Endodermal cell (in vitro differentiated cells): ENCODE data around the gene EPG5. TPM values are rescaled to one million over a fixed set of nuclear protein-coding genes. Genes with fewer than 3 reads are reported as not detected.

Source experiments
- DNase-seq: peaks from one replicate; pipeline ENCODE4 v3.0.0-alpha.2; 2017
- H3K27ac ChIP-seq: 2 replicates; pipeline ENCODE4 v1.5.1; 2013; ENCODE audit warnings: mild to moderate bottlenecking, low read depth, low read length, moderate library complexity
- H3K27me3 ChIP-seq: 2 replicates; pipeline ENCODE4 v1.6.1; 2013; ENCODE audit warnings: mild to moderate bottlenecking, low read length, moderate library complexity; ENCODE audit not compliant: insufficient read depth, control insufficient read depth, poor library complexity, severe bottlenecking
- H3K36me3 ChIP-seq: 2 replicates; pipeline ENCODE4 v1.7.0; 2013; ENCODE audit warnings: mild to moderate bottlenecking, low read length, moderate library complexity; ENCODE audit not compliant: control insufficient read depth, insufficient read depth
- H3K4me1 ChIP-seq: one replicate; pipeline ENCODE4 v1.7.0; 2013; ENCODE audit warnings: low read length; ENCODE audit not compliant: control insufficient read depth, insufficient read depth
- H3K4me3 ChIP-seq: 2 replicates; pipeline ENCODE4 v1.5.1; 2013; ENCODE audit warnings: mild to moderate bottlenecking, low read length, moderate library complexity
- H3K9ac ChIP-seq: 2 replicates; pipeline ENCODE4 v1.6.1; 2013; ENCODE audit warnings: mild to moderate bottlenecking, low read length, moderate library complexity; ENCODE audit not compliant: poor library complexity, severe bottlenecking; ENCODE audit errors: extremely low read depth
- H3K9me3 ChIP-seq: 2 replicates; pipeline ENCODE4 v1.6.1; 2013; ENCODE audit warnings: mild to moderate bottlenecking, low read length, moderate library complexity; ENCODE audit not compliant: control insufficient read depth
- H3K27ac Mint-ChIP-seq: 2 replicates; pipeline ENCODE4 v1.8.0; 2020; ENCODE audit warnings: mixed read lengths
- H3K27me3 Mint-ChIP-seq: 2 replicates; pipeline ENCODE4 v1.8.0; 2021; ENCODE audit warnings: mild to moderate bottlenecking, mixed read lengths; ENCODE audit not compliant: insufficient read depth
- H3K36me3 Mint-ChIP-seq: 2 replicates; pipeline ENCODE4 v1.8.0; 2020; ENCODE audit warnings: low read depth, mixed read lengths
- H3K4me1 Mint-ChIP-seq: 2 replicates; pipeline ENCODE4 v1.8.0; 2020; ENCODE audit warnings: mixed read lengths
- H3K4me3 Mint-ChIP-seq: 2 replicates; pipeline ENCODE4 v1.8.0; 2020; ENCODE audit warnings: mild to moderate bottlenecking, moderate library complexity, mixed read lengths
- H3K9me3 Mint-ChIP-seq: 2 replicates; pipeline ENCODE4 v1.8.0; 2020; ENCODE audit warnings: mild to moderate bottlenecking, mixed read lengths
- WGBS, 2 experiments: methylation state at CpG; one replicate each; pipeline versions ENCODE4 v1.1.5 to v1.1.7; 2013; ENCODE audit warnings: missing lambda C conversion rate in 2 of 2, mixed read lengths in 1 of 2; ENCODE audit not compliant: insufficient coverage in 1 of 2, insufficient read length in 1 of 2; 5-methylcytosine and 5-hydroxymethylcytosine counted together
- total RNA-seq, 2 donors: library from RNA; stranded (reverse); fragmentation: NEBNext Ultra II Directional in 1 of 2; extraction: Animal tissue kit (Norgen Biotek cat#: 25700) in 1 of 2; gene quantifications; 2 replicates in 1 of 2; 3 replicates in 1 of 2; pipeline ENCODE4 v1.2.1, GENCODE V29; 2021
- TF ChIP-seq, protein P1 (sequence below): fragments of 200-600 bp; sonication (generic); conservative IDR thresholded peaks from 2 replicates; pipeline ENCODE4 v1.5.0; 2021; ENCODE audit warnings: antibody characterized with exemption, mild to moderate bottlenecking

EPG5 gene
- total RNA-seq, 2 donors from 2014 or later, result 25.6 to 28.6 TPM

DNA sequence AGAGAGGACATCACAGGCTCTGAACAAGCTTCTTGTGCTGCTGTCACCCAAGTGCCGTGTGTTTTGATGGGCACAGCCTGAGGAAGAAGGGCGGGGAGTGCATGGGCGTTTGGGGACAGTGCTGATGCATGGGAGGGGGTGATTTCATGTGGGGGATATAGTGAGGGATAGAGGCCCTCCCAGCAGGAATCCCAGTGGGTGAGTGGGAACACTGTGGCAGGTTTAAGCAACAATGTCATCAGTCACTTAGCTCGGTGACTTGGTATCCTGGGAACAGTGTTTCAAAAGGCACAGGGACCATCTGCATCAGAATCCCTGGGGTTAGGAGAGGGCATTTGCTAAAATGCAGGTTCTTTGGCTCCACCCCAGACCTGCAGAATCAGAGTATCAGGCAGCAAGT, 141.0 kb downstream of the EPG5 start:
- no peak for DNase-seq
- Mint-ChIP-seq H3K27ac (no peak overlapping the region), H3K27me3 (peaks cover 6% of the 10 kb centered on the region), H3K9me3 (no peaks in the 10 kb centered on the region), H3K4me3 (no peak overlapping the region), H3K36me3 (no peaks in the 10 kb centered on the region), H3K4me1 (peaks cover 21% of the 10 kb centered on the region)
- no peak overlapping the region for H3K27ac ChIP-seq
- 70 to 79% methylated on average over 2 to 4 of the region's 4 CpGs for WGBS, 2 experiments
- H3K4me3 ChIP-seq, result no peak overlapping the region
- H3K4me1 ChIP-seq, result peaks cover 7% of the 10 kb centered on the region
- no peaks in the 10 kb centered on the region for H3K9me3 ChIP-seq
- no peak overlapping the region for H3K9ac ChIP-seq
- no peaks in the 10 kb centered on the region for H3K27me3 ChIP-seq
- TF ChIP-seq, protein P1, sequence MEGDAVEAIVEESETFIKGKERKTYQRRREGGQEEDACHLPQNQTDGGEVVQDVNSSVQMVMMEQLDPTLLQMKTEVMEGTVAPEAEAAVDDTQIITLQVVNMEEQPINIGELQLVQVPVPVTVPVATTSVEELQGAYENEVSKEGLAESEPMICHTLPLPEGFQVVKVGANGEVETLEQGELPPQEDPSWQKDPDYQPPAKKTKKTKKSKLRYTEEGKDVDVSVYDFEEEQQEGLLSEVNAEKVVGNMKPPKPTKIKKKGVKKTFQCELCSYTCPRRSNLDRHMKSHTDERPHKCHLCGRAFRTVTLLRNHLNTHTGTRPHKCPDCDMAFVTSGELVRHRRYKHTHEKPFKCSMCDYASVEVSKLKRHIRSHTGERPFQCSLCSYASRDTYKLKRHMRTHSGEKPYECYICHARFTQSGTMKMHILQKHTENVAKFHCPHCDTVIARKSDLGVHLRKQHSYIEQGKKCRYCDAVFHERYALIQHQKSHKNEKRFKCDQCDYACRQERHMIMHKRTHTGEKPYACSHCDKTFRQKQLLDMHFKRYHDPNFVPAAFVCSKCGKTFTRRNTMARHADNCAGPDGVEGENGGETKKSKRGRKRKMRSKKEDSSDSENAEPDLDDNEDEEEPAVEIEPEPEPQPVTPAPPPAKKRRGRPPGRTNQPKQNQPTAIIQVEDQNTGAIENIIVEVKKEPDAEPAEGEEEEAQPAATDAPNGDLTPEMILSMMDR, result no peak
- H3K36me3 ChIP-seq, result no peaks in the 10 kb centered on the region

DNA sequence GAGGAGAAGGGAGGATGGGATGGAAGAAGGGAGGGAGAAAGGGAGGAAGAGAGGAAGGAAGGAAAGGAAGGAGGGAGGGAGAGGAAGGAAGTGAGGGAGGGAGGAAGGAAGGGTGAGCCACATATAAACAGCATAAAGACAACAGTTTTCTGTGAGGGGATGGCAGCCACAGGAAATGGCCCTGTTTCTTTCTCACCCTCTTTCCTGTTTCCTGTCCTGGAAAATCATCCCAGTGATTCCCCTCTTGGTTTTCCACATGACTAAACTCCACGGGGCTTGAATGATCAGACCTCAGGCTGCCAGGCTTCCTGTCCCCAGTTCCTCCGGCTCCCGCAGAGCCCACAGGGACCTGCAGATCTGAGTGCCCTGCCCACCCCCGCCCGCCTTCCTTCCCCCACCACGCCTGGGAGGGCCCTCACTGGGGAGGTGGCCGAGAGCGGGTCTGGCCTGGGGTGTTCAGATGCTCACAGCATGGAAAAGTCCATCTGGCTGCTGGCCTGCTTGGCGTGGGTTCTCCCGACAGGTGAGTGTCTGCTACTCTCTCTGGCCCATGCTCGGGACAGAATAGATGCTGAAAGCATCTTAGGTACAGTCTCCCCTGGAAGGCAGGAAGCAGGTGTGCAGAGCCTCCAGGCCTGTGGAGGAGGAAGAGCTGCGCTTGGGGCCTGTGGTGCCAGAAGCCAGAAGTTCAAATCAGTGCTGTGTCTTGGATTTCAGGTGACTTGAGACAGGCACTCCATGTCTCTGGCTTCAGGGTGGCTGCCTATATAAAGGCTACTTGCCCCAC, 141.7 kb downstream of the EPG5 start, which contains the start of gene SIGLEC15:
SIGLEC15 (plus strand) TSS at position 418 of the 787 bp plus-strand sequence; CDS start at position 472, 54 bp downstream.
- H3K4me3 ChIP-seq, result no peak within 1 kb of the TSS
- WGBS, 2 experiments, result 84 to 86% methylated on average over 6 to 12 of the region's 12 CpGs

DNA sequence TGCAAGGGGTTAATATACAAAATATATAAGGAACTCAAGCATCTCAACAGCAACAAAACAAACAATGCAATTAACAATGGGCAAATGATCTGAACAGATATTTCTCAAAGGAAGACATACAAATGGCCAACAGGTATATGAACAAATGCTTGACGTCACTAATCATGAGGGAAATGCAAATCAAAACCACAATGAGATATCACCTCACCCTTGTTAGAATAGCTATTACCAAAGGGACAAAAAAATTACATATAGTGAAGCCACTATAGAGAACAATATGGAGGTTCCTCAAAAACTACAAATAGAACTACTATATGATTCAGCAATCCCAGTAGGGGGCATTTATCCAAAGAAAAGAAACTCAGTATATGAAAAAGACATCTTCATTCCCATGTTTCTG, 145.4 kb downstream of the EPG5 start:
- WGBS, 2 experiments, result 89 to 100% methylated on average over 1 of the region's 1 CpG
- Histone ChIP-seq H3K27me3 (no peaks in the 10 kb centered on the region), H3K36me3 (no peaks in the 10 kb centered on the region), H3K4me1 (no peaks in the 10 kb centered on the region), H3K27ac (no peak overlapping the region), H3K9me3 (no peaks in the 10 kb centered on the region), H3K9ac (no peak overlapping the region), H3K4me3 (no peak overlapping the region)
- Mint-ChIP-seq H3K4me3 (no peak overlapping the region), H3K9me3 (no peaks in the 10 kb centered on the region), H3K27me3 (peaks cover 6% of the 10 kb centered on the region), H3K4me1 (no peaks in the 10 kb centered on the region), H3K27ac (no peak overlapping the region), H3K36me3 (no peaks in the 10 kb centered on the region)
- TF ChIP-seq, protein P1, result no peak
- DNase-seq, result no peak

More for the DNA sequence above, 141.7 kb downstream of the EPG5 start, which contains the start of gene SIGLEC15:
- no peaks in the 10 kb centered on the region for H3K9me3 ChIP-seq
- H3K9ac ChIP-seq, result no peak within 1 kb of the TSS
- no peak within 1 kb of the TSS for H3K4me3 Mint-ChIP-seq
- H3K4me1 ChIP-seq, result peaks cover 7% of the 10 kb centered on the region
- H3K27ac Mint-ChIP-seq, result no peak within 1 kb of the TSS
- DNase-seq, result no peak
- peaks cover 21% of the 10 kb centered on the region for H3K4me1 Mint-ChIP-seq
- H3K36me3 ChIP-seq, result no peaks in the 10 kb centered on the region
- H3K27ac ChIP-seq, result no peak within 1 kb of the TSS
- H3K36me3 Mint-ChIP-seq, result no peaks in the 10 kb centered on the region
- H3K27me3 Mint-ChIP-seq, result peaks cover 6% of the 10 kb centered on the region
- TF ChIP-seq, protein P1, result no peak
- no peaks in the 10 kb centered on the region for H3K9me3 Mint-ChIP-seq
- H3K27me3 ChIP-seq, result no peaks in the 10 kb centered on the region
